ENCODE data around the gene WHRN. TPM values are rescaled to one million over a fixed set of nuclear protein-coding genes. Genes with fewer than 3 reads are reported as not detected.

Gene WHRN
- total and polyA plus RNA-seq, 2 of the 8 experiments (the other 6 are each of a cell fraction or from before 2014, with no cell fraction given): 4.4 to 7.7 TPM

DNA sequence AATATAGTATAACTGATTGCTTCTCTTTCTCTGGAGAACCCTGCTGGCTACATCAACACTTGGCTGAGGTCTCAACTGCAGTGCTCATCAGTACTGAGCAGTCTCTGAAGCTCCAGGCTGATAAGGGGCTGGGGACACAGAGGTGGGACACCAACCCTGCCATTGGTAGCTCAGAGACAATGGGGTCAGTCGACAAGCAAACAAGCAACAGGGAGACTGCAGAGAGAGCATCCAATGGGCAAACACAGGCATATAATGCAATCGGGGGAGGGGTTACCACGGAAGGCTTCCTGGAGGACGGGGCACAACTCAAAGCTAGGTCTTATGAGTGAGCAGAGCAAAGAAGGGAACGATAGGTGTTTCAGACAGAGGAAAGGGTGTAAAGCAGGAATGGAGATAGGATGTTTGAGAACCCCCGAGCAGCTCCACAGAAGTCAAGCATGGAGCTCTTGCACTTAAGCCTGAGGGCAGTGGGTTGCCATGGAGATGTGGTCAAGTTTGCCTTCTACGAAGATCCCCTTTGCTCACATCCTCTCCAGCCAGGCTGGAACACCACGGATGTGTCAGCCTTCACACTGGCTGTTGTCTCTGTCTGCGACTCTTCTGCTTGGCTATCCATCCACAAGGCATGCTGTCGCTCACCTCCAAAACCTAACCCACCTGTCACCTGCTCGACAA is 96.0 kb downstream of the WHRN start:
- no peak overlapping the region for H2BK20ac ChIP-seq (ENCODE audit: low read length)
- H2BK120ac ChIP-seq (replicated peaks; ENCODE audit: low read depth, low read length): peak overlapping the region; percentile 7
- CTCF ChIA-PET (ENCODE audit: partially characterized antibody): interaction anchor here (0.8 to 11.0 kb wide), 14 partner anchors 18 to 497 kb away, joined by 3 to 271 read pairs (median 5); partner anchors contain the start of genes TEX48 and TEX53
- H3K36me3 ChIP-seq (ENCODE audit: control insufficient read depth in 2 of 4, insufficient read depth in 4 of 4, low read length in 3 of 4): no peaks in the 10 kb centered on the region; a peak in 1 of 8 replicates
- H3K56ac ChIP-seq (replicated peaks; ENCODE audit: insufficient read length, low read depth, low read length): no peak overlapping the region
- FAIRE-seq (peak; percentile 66), DNase-seq (ENCODE audit: low read depth in 1 of 2, low spot score in 2 of 2) (no peak)
- no peak overlapping the region for H3K27ac ChIP-seq (ENCODE audit: low read depth, low read length)
- H3K23me2 ChIP-seq (ENCODE audit: low read depth, low read length): no peaks in the 10 kb centered on the region
- no peaks in the 10 kb centered on the region for H3K27me3 ChIP-seq (replicated peaks in 1 of 4; ENCODE audit: control insufficient read depth in 3 of 4, extremely low read depth in 1 of 4, insufficient read depth in 3 of 4, low read length in 3 of 4)
- H3K4me1 ChIP-seq (replicated peaks in 1 of 4; ENCODE audit: control insufficient read depth in 3 of 4, insufficient read depth in 4 of 4, low read length in 3 of 4): peaks cover 7 to 17% (median 9%) of the 10 kb centered on the region in 4 experiments
- peak overlapping the region; percentile 19; the same call in 1 of the 2 replicates for H2BK5ac ChIP-seq (ENCODE audit: low read depth, low read length)
- no peak overlapping the region; the same call in 1 of the 2 replicates for H4K8ac ChIP-seq (ENCODE audit: extremely low read depth, insufficient read depth, low read length)
- H3K9me3 ChIP-seq (ENCODE audit: insufficient read depth in 2 of 2, low read depth in 1 of 2, low read length in 1 of 2): no peaks in the 10 kb centered on the region
- TF ChIP-seq POLR2A (IDR thresholded peaks at IDR 0.05; ENCODE audit: control extremely low read depth in 1 of 2, low read depth in 2 of 2, low read length in 2 of 2): no peak
- TF ChIP-seq SP2 (IDR thresholded peaks at IDR 0.05; ENCODE audit: low read length): no peak
- no peak for TF ChIP-seq SIRT6 (IDR thresholded peaks at IDR 0.05; ENCODE audit: low read length)
- peak overlapping the region; percentile 75; the same call in 1 of the 2 replicates for H2BK15ac ChIP-seq (ENCODE audit: low read length)
- H2AFZ ChIP-seq (ENCODE audit: low read length): no peak overlapping the region
- H4K5ac ChIP-seq (ENCODE audit: insufficient read length, low read depth, low read length): no peak overlapping the region
- no peak overlapping the region for H3K23ac ChIP-seq (ENCODE audit: insufficient read length)
- peak overlapping the region in 1 of 4 experiments; percentile 47; a peak in 1 of 7 replicates for H3K9ac ChIP-seq (replicated peaks in 1 of 4; ENCODE audit: extremely low read depth in 1 of 4, low read depth in 3 of 4, low read length in 3 of 4)
- POLR2A ChIA-PET (ENCODE audit: partially characterized antibody): interaction anchor here (1.5 to 2.5 kb wide), 3 partner anchors 8 to 10 kb away, joined by 3 to 7 read pairs (median 4); no protein-coding TSS in a partner anchor
- H3K4ac ChIP-seq (replicated peaks; ENCODE audit: insufficient read length, low read depth, low read length): no peak overlapping the region
- peak overlapping the region; percentile 36 for H4K91ac ChIP-seq (replicated peaks; ENCODE audit: insufficient read length, low read length)
- no peaks in the 10 kb centered on the region for H3K79me1 ChIP-seq (ENCODE audit: low read depth, low read length)
- no peak overlapping the region for H3K14ac ChIP-seq (ENCODE audit: insufficient read length)
- no peak overlapping the region for H2AK5ac ChIP-seq (ENCODE audit: low read depth, low read length)
- 83% methylated on average over 11 of the region's 11 CpGs; no CpG with 5 or more reads in 1 of the 2 experiments for WGBS, 2 experiments (ENCODE audit: extremely low coverage in 1 of 2, insufficient coverage in 1 of 2, insufficient read length in 1 of 2, insufficient replicate concordance in 2 of 2, low coverage in 1 of 2, low lambda C conversion rate in 2 of 2, missing lambda C conversion rate in 1 of 2)
- no peak overlapping the region for H3K4me3 ChIP-seq (ENCODE audit: extremely low read depth in 1 of 4, insufficient read depth in 2 of 4, low read depth in 3 of 4, low read length in 4 of 4)
- H3K79me2 ChIP-seq (ENCODE audit: control insufficient read depth in 1 of 2, insufficient read depth in 2 of 2, low read length in 2 of 2): no peaks in the 10 kb centered on the region
- no peaks in the 10 kb centered on the region for H4K20me1 ChIP-seq (replicated peaks in 1 of 2; ENCODE audit: control insufficient read depth in 1 of 2, insufficient read depth in 2 of 2, low read length in 2 of 2)
- H3K4me2 ChIP-seq (ENCODE audit: insufficient read depth in 1 of 2, low read depth in 2 of 2, low read length in 2 of 2): no peak overlapping the region
- H2BK12ac ChIP-seq (ENCODE audit: low read depth, low read length): 0 out of 2 replicates have a peak overlapping the region, but pooled peaks have one; percentile 39
- H3K18ac ChIP-seq (ENCODE audit: extremely low read depth, low read length): 0 out of 2 replicates have a peak overlapping the region, but pooled peaks have one; percentile 14

Data from H1 (cell line).